AG04449 (cell line): ENCODE data around the gene KCNQ1OT1.

Experiments used
- CTCF ChIA-PET: fragments of 350-600 bp; formaldehyde crosslinking; extraction: SDS; loops from one replicate; lab custom pipeline; 2021; ENCODE audit warnings: antibody characterized with exemption; lab: Yijun Ruan, JAX
- POLR2A ChIA-PET: fragments of 400-600, 350-600 bp; formaldehyde crosslinking; extraction: SDS; loops from one replicate; lab custom pipeline; 2020; ENCODE audit warnings: antibody characterized with exemption, inconsistent platforms; lab: Yijun Ruan, JAX
- DNase-seq: peaks from one replicate; pipeline ENCODE4 v3.0.0-alpha.2; 2010; ENCODE audit warnings: low read depth, low spot score
- H3K4me3 ChIP-seq: 2 replicates; pipeline ENCODE4 v1.5.1; 2011; ENCODE audit warnings: low read depth, mild to moderate bottlenecking, control low read depth, low read length
- CTCF ChIP-seq: IDR thresholded peaks from one replicate; pipeline ENCODE4 v1.5.1; 2011; ENCODE audit warnings: mild to moderate bottlenecking, moderate library complexity, low read length, control low read depth, inconsistent platforms; ENCODE audit not compliant: insufficient read depth; ENCODE audit errors: missing control alignments

KCNQ1OT1 gene

GRCh38 chr11:2573240-2574042 is 126.4 kb downstream of the KCNQ1OT1 start:
- ChIA-PET POLR2A (no interaction called here), CTCF (no interaction called here)

DNA sequence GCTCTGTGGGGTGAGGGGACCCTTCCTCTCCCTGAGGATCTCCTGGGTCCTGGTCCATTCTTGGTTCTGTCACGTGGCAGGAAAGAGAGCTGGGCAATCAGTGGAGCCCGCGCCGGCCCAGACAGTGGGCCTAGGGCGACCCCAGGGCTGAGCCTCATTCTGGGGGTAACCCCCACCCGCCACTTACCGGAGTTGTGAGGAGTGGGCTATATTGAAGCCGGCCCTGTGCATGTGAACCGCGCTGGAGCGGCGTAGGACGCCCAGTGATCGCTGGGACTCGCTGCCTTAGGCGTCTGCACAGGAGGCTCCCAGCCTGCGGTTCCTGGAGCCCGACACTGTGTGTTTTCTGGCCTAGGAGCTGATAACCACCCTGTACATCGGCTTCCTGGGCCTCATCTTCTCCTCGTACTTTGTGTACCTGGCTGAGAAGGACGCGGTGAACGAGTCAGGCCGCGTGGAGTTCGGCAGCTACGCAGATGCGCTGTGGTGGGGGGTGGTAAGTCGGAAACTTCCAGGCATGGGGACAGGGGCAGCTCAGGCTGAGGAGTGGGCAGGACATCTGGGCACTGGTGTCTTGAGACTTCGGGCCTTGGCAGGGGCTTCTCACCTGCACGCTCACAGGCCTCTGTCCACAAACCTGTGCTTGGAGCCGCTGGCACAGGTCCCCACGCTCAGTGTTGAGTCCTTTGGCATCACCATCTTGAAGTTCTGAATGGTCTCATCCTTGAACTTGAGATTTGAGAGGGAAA is 127.1 kb downstream of the KCNQ1OT1 start:
- ChIA-PET CTCF (no interaction called here), POLR2A (no interaction called here)
- no peak for DNase-seq
- TF ChIP-seq CTCF: no peak
- H3K4me3 ChIP-seq: no peak overlapping the region

More at GRCh38 chr11:2573240-2574042, 126.4 kb downstream of the KCNQ1OT1 start:
- H3K4me3 ChIP-seq: no peak overlapping the region
- no peak for TF ChIP-seq CTCF
- no peak for DNase-seq

- ChIA-PET POLR2A (no interaction called here), CTCF (no interaction called here)
- DNase-seq: no peak
- no peak overlapping the region for H3K4me3 ChIP-seq
- no peak for TF ChIP-seq CTCF
Observed at GRCh38 chr11:2571598-2572281, 128.1 kb downstream of the KCNQ1OT1 start.

GRCh38 chr11:2570841-2571597 is 128.8 kb downstream of the KCNQ1OT1 start:
- no peak for DNase-seq
- no peak overlapping the region for H3K4me3 ChIP-seq
- no peak for TF ChIP-seq CTCF
- POLR2A ChIA-PET: no interaction called here
- CTCF ChIA-PET: no interaction called here

DNA sequence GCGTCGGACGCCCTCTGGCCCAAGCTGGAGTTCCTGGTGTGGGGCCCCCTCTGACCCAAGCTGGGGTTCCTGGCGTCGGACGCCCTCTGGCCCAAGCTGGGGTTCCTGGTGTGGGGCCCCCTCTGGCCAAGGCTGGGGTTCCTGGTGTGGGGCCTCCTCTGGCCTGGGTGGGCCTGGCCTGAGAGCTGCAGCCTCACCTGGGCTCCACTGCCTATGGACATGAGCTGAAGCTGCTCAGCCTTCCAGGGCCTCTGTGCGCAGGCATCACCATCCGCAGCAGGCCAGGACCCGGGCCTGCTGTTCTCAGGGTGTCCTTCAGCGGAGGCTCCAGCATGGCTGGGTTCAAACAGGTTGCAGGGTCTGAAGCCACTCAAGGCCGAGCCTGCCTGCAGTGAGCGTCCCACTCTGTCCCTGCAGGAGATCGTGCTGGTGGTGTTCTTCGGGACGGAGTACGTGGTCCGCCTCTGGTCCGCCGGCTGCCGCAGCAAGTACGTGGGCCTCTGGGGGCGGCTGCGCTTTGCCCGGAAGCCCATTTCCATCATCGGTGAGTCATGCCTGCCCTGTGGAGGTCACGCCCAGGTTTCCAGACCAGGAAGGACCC is 129.5 kb downstream of the KCNQ1OT1 start:
- TF ChIP-seq CTCF: no peak
- no peak overlapping the region for H3K4me3 ChIP-seq
- no peak for DNase-seq
- ChIA-PET CTCF (interaction anchor here (1.3 kb wide), 1 partner anchor 39 kb away, joined by 5 read pairs; no protein-coding TSS in a partner anchor), POLR2A (no interaction called here)
